PC-9 (cell line): ENCODE measurements around the gene OSBPL10. TPM values are rescaled to one million over a fixed set of nuclear protein-coding genes. Genes with fewer than 3 reads are reported as not detected.

Experiments
- BruUV-seq: library from RNA; stranded (reverse); fragments of 400-500 nt; replicated peaks from 2 replicates; lab custom pipeline; 2021; lab: Mats Ljungman, UMichigan
- CTCF ChIA-PET: fragments of 300-600 bp; sonication (Branson Sonifier 250); formaldehyde crosslinking; loops from one replicate; lab custom pipeline; 2022; ENCODE audit warnings: antibody characterized with exemption; lab: Charles Lee
- POLR2A ChIA-PET: fragments of 300-600 bp; sonication (Branson Sonifier 250); formaldehyde crosslinking; loops from one replicate; lab custom pipeline; 2022; ENCODE audit warnings: antibody characterized with exemption; ENCODE audit not compliant: unreplicated experiment; lab: Charles Lee
- DNase-seq, 2 experiments: peaks; one replicate each; pipeline versions ENCODE4 v3.0.0 to v3.0.0-alpha.2; 2015 to 2022; ENCODE audit warnings: mixed read lengths in 1 of 2
- H2AFZ ChIP-seq: fragments of 200-600 bp; sonication (generic); 2 replicates; pipeline ENCODE4 v1.8.1; 2017; ENCODE audit warnings: antibody characterized with exemption
- H3F3A ChIP-seq: fragments of 200-600 bp; sonication (generic); 2 replicates; pipeline ENCODE4 v1.8.1; 2017; ENCODE audit warnings: antibody characterized with exemption, mild to moderate bottlenecking, low read depth; ENCODE audit not compliant: insufficient read depth
- H3K27ac ChIP-seq: fragments of 200-600 bp; sonication (generic); 2 replicates; pipeline ENCODE4 v1.6.1; 2016; ENCODE audit warnings: mixed run types
- H3K27me3 ChIP-seq: fragments of 200-600 bp; sonication (generic); 2 replicates; pipeline ENCODE4 v1.6.1; 2016; ENCODE audit warnings: low read depth, mixed run types; ENCODE audit not compliant: insufficient read depth
- H3K36me3 ChIP-seq: fragments of 200-600 bp; sonication (generic); 2 replicates; pipeline ENCODE4 v1.6.1; 2016; ENCODE audit warnings: low read depth, mixed run types
- H3K4me1 ChIP-seq: fragments of 200-600 bp; sonication (generic); replicated peaks from 2 replicates; pipeline ENCODE4 v1.6.1; 2016; ENCODE audit warnings: mixed run types; ENCODE audit not compliant: insufficient read depth
- H3K4me2 ChIP-seq: fragments of 200-600 bp; sonication (generic); 2 replicates; pipeline ENCODE4 v1.6.1; 2017; ENCODE audit warnings: mixed run types
- H3K4me3 ChIP-seq: fragments of 200-600 bp; sonication (generic); 2 replicates; pipeline ENCODE4 v1.6.1; 2016; ENCODE audit warnings: mixed run types
- H3K79me2 ChIP-seq: fragments of 200-600 bp; sonication (generic); 2 replicates; pipeline ENCODE4 v1.6.1; 2017; ENCODE audit warnings: low read depth, mixed run types
- H3K9me2 ChIP-seq: fragments of 200-600 bp; sonication (generic); 2 replicates; pipeline ENCODE4 v1.8.1; 2017; ENCODE audit warnings: mild to moderate bottlenecking; ENCODE audit not compliant: insufficient read depth
- H3K9me3 ChIP-seq: fragments of 200-600 bp; sonication (generic); 2 replicates; pipeline ENCODE4 v1.8.1; 2016; ENCODE audit warnings: low read depth; ENCODE audit not compliant: insufficient read depth
- H4K20me1 ChIP-seq: fragments of 200-600 bp; sonication (generic); 2 replicates; pipeline ENCODE4 v1.8.1; 2017; ENCODE audit not compliant: insufficient read depth
- EZH2 ChIP-seq: fragments of 200-600 bp; sonication (generic); IDR thresholded peaks from 2 replicates; pipeline ENCODE4 v1.8.0; 2017; ENCODE audit warnings: antibody characterized with exemption, low read depth
- intact Hi-C: fragments of 100-400 bp; cut with micrococcal nuclease; formaldehyde crosslinking; loops from one replicate; pipeline ENCODE4 v1.10.0; 2022; ENCODE audit not compliant: unreplicated experiment
- total RNA-seq: library from RNA; stranded (reverse); gene quantifications from 2 replicates; pipeline ENCODE4 v1.2.3, GENCODE V29; 2021
- TF ChIP-seq, protein P1 (sequence below): fragments of 200-600 bp; sonication (generic); conservative IDR thresholded peaks from 2 replicates; pipeline ENCODE4 v1.6.1; 2017; ENCODE audit warnings: mixed run types, antibody characterized with exemption, mild to moderate bottlenecking, moderate library complexity

Gene OSBPL10
- total RNA-seq, 1 experiment from 2014 or later: 42.0 TPM

GRCh38 chr3:31971607-31972006, 9.5 kb downstream of the OSBPL10 start:
- no peak overlapping the region for H3K4me2 ChIP-seq
- H3K27ac ChIP-seq: no peak overlapping the region
- peaks cover 6% of the 10 kb centered on the region for H3K4me1 ChIP-seq
- BruUV-seq: no TSS peak
- no peaks in the 10 kb centered on the region for H4K20me1 ChIP-seq
- H3K9me2 ChIP-seq: no peaks in the 10 kb centered on the region
- H3K36me3 ChIP-seq: no peaks in the 10 kb centered on the region
- no peaks in the 10 kb centered on the region for H3K79me2 ChIP-seq
- no peak overlapping the region for H3K4me3 ChIP-seq
- TF ChIP-seq, protein P1, sequence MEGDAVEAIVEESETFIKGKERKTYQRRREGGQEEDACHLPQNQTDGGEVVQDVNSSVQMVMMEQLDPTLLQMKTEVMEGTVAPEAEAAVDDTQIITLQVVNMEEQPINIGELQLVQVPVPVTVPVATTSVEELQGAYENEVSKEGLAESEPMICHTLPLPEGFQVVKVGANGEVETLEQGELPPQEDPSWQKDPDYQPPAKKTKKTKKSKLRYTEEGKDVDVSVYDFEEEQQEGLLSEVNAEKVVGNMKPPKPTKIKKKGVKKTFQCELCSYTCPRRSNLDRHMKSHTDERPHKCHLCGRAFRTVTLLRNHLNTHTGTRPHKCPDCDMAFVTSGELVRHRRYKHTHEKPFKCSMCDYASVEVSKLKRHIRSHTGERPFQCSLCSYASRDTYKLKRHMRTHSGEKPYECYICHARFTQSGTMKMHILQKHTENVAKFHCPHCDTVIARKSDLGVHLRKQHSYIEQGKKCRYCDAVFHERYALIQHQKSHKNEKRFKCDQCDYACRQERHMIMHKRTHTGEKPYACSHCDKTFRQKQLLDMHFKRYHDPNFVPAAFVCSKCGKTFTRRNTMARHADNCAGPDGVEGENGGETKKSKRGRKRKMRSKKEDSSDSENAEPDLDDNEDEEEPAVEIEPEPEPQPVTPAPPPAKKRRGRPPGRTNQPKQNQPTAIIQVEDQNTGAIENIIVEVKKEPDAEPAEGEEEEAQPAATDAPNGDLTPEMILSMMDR: no peak
- no peak for TF ChIP-seq EZH2
- ChIA-PET CTCF (interaction anchor here (0.5 kb wide), 1 partner anchor 267 kb away, joined by 3 read pairs; no protein-coding TSS in a partner anchor), POLR2A (no interaction called here)
- no peaks in the 10 kb centered on the region for H3K27me3 ChIP-seq
- no peak for DNase-seq
- intact Hi-C loops: no loop called here
- H3K9me3 ChIP-seq: no peaks in the 10 kb centered on the region
- H2AFZ ChIP-seq: no peak overlapping the region
- peaks cover 10% of the 10 kb centered on the region; the same call in 1 of the 2 replicates for H3F3A ChIP-seq

- BruUV-seq: no TSS peak
- Histone ChIP-seq H3K79me2 (no peaks in the 10 kb centered on the region), H4K20me1 (no peaks in the 10 kb centered on the region), H3K27ac (peak overlapping the region; percentile 71), H3F3A (peaks cover 10% of the 10 kb centered on the region; the same call in 1 of the 2 replicates), H3K4me3 (no peak overlapping the region), H3K36me3 (no peaks in the 10 kb centered on the region), H3K4me2 (peak overlapping the region; percentile 60), H3K9me2 (no peaks in the 10 kb centered on the region), H3K9me3 (no peaks in the 10 kb centered on the region), H3K4me1 (peaks cover 6% of the 10 kb centered on the region), H3K27me3 (no peaks in the 10 kb centered on the region), H2AFZ (no peak overlapping the region)
- ChIA-PET POLR2A (no interaction called here), CTCF (no interaction called here)
- intact Hi-C loops: loop anchor here (1.0 kb wide), 1 partner anchor 11 kb away; no protein-coding TSS in a partner anchor
- TF ChIP-seq, protein P1: no peak
- no peak for TF ChIP-seq EZH2
- peak; percentile 59 to 83 for DNase-seq
Measured at GRCh38 chr3:31968927-31969418, 12.1 kb downstream of the OSBPL10 start.

- Histone ChIP-seq H2AFZ (no peak overlapping the region), H3K9me3 (no peaks in the 10 kb centered on the region), H3K79me2 (no peaks in the 10 kb centered on the region), H3K36me3 (no peaks in the 10 kb centered on the region), H4K20me1 (no peaks in the 10 kb centered on the region), H3K4me3 (no peak overlapping the region), H3F3A (peaks cover 10% of the 10 kb centered on the region; the same call in 1 of the 2 replicates), H3K27me3 (no peaks in the 10 kb centered on the region), H3K27ac (peak overlapping the region; percentile 71), H3K9me2 (no peaks in the 10 kb centered on the region), H3K4me2 (peak overlapping the region; percentile 60), H3K4me1 (peaks cover 6% of the 10 kb centered on the region)
- ChIA-PET POLR2A (no interaction called here), CTCF (no interaction called here)
- TF ChIP-seq, protein P1: no peak
- no peak for TF ChIP-seq EZH2
- TSS peak; percentile 37 for BruUV-seq
- peak in 1 of 2 experiments; percentile 50 for DNase-seq
- intact Hi-C loops: no loop called here
Measured at GRCh38 chr3:31968369-31968926, 12.6 kb downstream of the OSBPL10 start.
